GM12878 (cell line): ENCODE data around the gene RAPGEF1. TPM values are rescaled to one million over a fixed set of nuclear protein-coding genes. Genes with fewer than 3 reads are reported as not detected.

Source experiments
- ATAC-seq: fragments of 200-7000 bp; cut with Tn5 transposase; 3 replicates; pipeline ENCODE4 v1.9.1; 2020; ENCODE audit warnings: mild to moderate bottlenecking, moderate library complexity
- BruUV-seq: library from RNA; stranded (reverse); fragments of 400-500 nt; replicated peaks from 2 replicates; lab custom pipeline; 2021; lab: Mats Ljungman, UMichigan
- CTCF ChIA-PET: fragments of 300-600 bp; sonication (Branson Sonifier 250); formaldehyde crosslinking; extraction: SDS; loops from one replicate; lab custom pipeline; 2021; ENCODE audit warnings: inconsistent platforms; lab: Yijun Ruan, JAX
- POLR2A ChIA-PET: fragments of 350-600 bp; formaldehyde crosslinking; extraction: SDS; loops from one replicate; lab custom pipeline; 2021; ENCODE audit warnings: inconsistent platforms; lab: Charles Lee
- RAD21 ChIA-PET: fragments of 300-600 bp; sonication (Branson Sonifier 250); formaldehyde crosslinking; loops from one replicate; lab custom pipeline; 2023; ENCODE audit warnings: antibody characterized with exemption; ENCODE audit not compliant: unreplicated experiment; lab: Charles Lee
- SMC1A ChIA-PET: fragments of 300-600 bp; sonication (Branson Sonifier 250); formaldehyde crosslinking; loops from one replicate; lab custom pipeline; 2023; ENCODE audit not compliant: unreplicated experiment, uncharacterized antibody; lab: Charles Lee
- DNase-seq: peaks from one replicate; pipeline ENCODE4 v3.0.0-alpha.2; 2011; ENCODE audit warnings: low read depth, low spot score
- FAIRE-seq: peaks from 3 replicates; lab custom pipeline; 2011; peaks lifted over from hg19 to GRCh38; lab: Jason Lieb, UNC
- H2AFZ ChIP-seq: 2 replicates; pipeline ENCODE4 v1.6.0; 2011; ENCODE audit warnings: low read depth, low read length, control low read depth; ENCODE audit not compliant: control insufficient read depth
- H3K27ac ChIP-seq: 2 replicates; pipeline ENCODE4 v1.5.1; 2011; ENCODE audit warnings: control low read depth; ENCODE audit not compliant: control insufficient read depth, insufficient read depth
- H3K27me3 ChIP-seq, 2 experiments: replicated peaks in 1 of 2; 2 replicates each; pipeline versions ENCODE4 v1.6.0 to v1.6.1; 2011; ENCODE audit warnings: low read length in 1 of 2; ENCODE audit not compliant: control insufficient read depth in 2 of 2, insufficient read depth in 2 of 2
- H3K36me3 ChIP-seq, 2 experiments: 2 replicates each; pipeline ENCODE4 v1.5.1; 2011; ENCODE audit warnings: low read length in 1 of 2; ENCODE audit not compliant: control insufficient read depth in 2 of 2, insufficient read depth in 2 of 2
- H3K4me1 ChIP-seq: 2 replicates; pipeline ENCODE4 v1.6.1; 2011; ENCODE audit warnings: mild to moderate bottlenecking, low read length, moderate library complexity, mixed read lengths; ENCODE audit not compliant: control insufficient read depth, insufficient read depth
- H3K4me2 ChIP-seq: 2 replicates; pipeline ENCODE4 v1.6.0; 2011; ENCODE audit warnings: control low read depth; ENCODE audit not compliant: control insufficient read depth, insufficient read depth
- H3K4me3 ChIP-seq: fragments of 200-600 bp; sonication (generic); 2 replicates; pipeline ENCODE4 v1.5.1; 2016
- H3K79me2 ChIP-seq: 2 replicates; pipeline ENCODE4 v1.6.0; 2011; ENCODE audit warnings: low read length; ENCODE audit not compliant: control insufficient read depth, insufficient read depth
- H3K9ac ChIP-seq: 2 replicates; pipeline ENCODE4 v1.8.0; 2011; ENCODE audit warnings: low read length, control low read depth, mixed read lengths; ENCODE audit not compliant: control insufficient read depth, insufficient read depth
- H3K9me3 ChIP-seq: replicated peaks from 3 replicates; pipeline ENCODE4 v1.5.1; 2011; ENCODE audit warnings: mild to moderate bottlenecking, low read length; ENCODE audit not compliant: control insufficient read depth, insufficient read depth
- H4K20me1 ChIP-seq: 2 replicates; pipeline ENCODE4 v1.6.0; 2011; ENCODE audit not compliant: control insufficient read depth, insufficient read depth
- BCLAF1 ChIP-seq: fragments of 450-650 bp; IDR thresholded peaks from 2 replicates; pipeline ENCODE4 v1.6.1; 2017; ENCODE audit warnings: antibody characterized with exemption, mild to moderate bottlenecking, moderate library complexity
- BMI1 ChIP-seq: fragments of 450-650 bp; IDR thresholded peaks from 2 replicates; pipeline ENCODE4 v1.6.1; 2016; ENCODE audit warnings: mild to moderate bottlenecking, moderate library complexity, borderline replicate concordance
- BRCA1 ChIP-seq: IDR thresholded peaks from 2 replicates; pipeline ENCODE4 v1.6.1; 2011; ENCODE audit warnings: low read depth, low read length, improper control_type of control experiment
- CHD1 ChIP-seq: IDR thresholded peaks from 2 replicates; pipeline ENCODE4 v1.6.1; 2012; ENCODE audit warnings: low read depth, low read length, improper control_type of control experiment
- CREM ChIP-seq: IDR thresholded peaks from 2 replicates; pipeline ENCODE4 v1.6.1; 2014; ENCODE audit warnings: antibody characterized with exemption, low read depth
- EP300 ChIP-seq, 2 experiments: fragments of 150-350 bp in 1 of 2; IDR thresholded peaks; 2 replicates each; pipeline ENCODE4 v1.6.1; 2011 to 2012; ENCODE audit warnings: low read depth in 2 of 2, low read length in 2 of 2, borderline replicate concordance in 1 of 2, improper control_type of control experiment in 1 of 2, inconsistent platforms in 1 of 2; ENCODE audit not compliant: control insufficient read depth in 1 of 2
- ETV6 ChIP-seq, 2 experiments: fragments of 450-650 bp in 1 of 2; IDR thresholded peaks in 1 of 2; conservative IDR thresholded peaks in 1 of 2; 2 replicates each; pipeline ENCODE4 v1.6.1; 2014; ENCODE audit warnings: antibody characterized with exemption in 1 of 2, borderline replicate concordance in 1 of 2, low read depth in 1 of 2, mild to moderate bottlenecking in 1 of 2, moderate library complexity in 1 of 2
- MEF2B ChIP-seq: fragments of 450-650 bp; IDR thresholded peaks from 2 replicates; pipeline ENCODE4 v1.6.1; 2018; ENCODE audit warnings: mild to moderate bottlenecking, moderate library complexity; ENCODE audit not compliant: partially characterized antibody, poor library complexity, severe bottlenecking
- NKRF ChIP-seq: fragments of 450-650 bp; conservative IDR thresholded peaks from 2 replicates; pipeline ENCODE4 v1.6.1; 2017; ENCODE audit warnings: mild to moderate bottlenecking, moderate library complexity
- NR2F1 ChIP-seq: fragments of 450-650 bp; conservative IDR thresholded peaks from 2 replicates; pipeline ENCODE4 v1.6.1; 2017; ENCODE audit warnings: mild to moderate bottlenecking
- POU2F2 ChIP-seq: IDR thresholded peaks from 3 replicates; pipeline ENCODE4 v1.6.1; 2011; ENCODE audit warnings: low read depth, mild to moderate bottlenecking, low read length, borderline replicate concordance
- RBBP5 ChIP-seq: fragments of 200-600 bp; sonication (generic); conservative IDR thresholded peaks from 2 replicates; pipeline ENCODE4 v1.6.1; 2016
- SIX5 ChIP-seq: IDR thresholded peaks from 2 replicates; pipeline ENCODE4 v1.6.1; 2011; ENCODE audit warnings: mild to moderate bottlenecking, low read depth, low read length, moderate library complexity; ENCODE audit not compliant: severe bottlenecking
- SREBF1 ChIP-seq: IDR thresholded peaks from 2 replicates; pipeline ENCODE4 v1.6.1; 2012; ENCODE audit warnings: mild to moderate bottlenecking, low read length
- TARDBP ChIP-seq: IDR thresholded peaks from 2 replicates; pipeline ENCODE4 v1.6.1; 2016; ENCODE audit warnings: borderline replicate concordance
- TCF7 ChIP-seq: IDR thresholded peaks from 2 replicates; pipeline ENCODE4 v1.6.1; 2014; ENCODE audit warnings: antibody characterized with exemption, borderline replicate concordance
- YBX1 ChIP-seq: fragments of 450-650 bp; IDR thresholded peaks from 2 replicates; pipeline ENCODE4 v1.6.1; 2016; ENCODE audit warnings: antibody characterized with exemption
- ZNF24 ChIP-seq: fragments of 450-650 bp; IDR thresholded peaks from 2 replicates; pipeline ENCODE4 v1.6.1; 2017; ENCODE audit warnings: antibody characterized with exemption, mild to moderate bottlenecking
- ZNF274 ChIP-seq: IDR thresholded peaks from one replicate; pipeline ENCODE4 v1.8.0; 2011; ENCODE audit not compliant: insufficient read length, insufficient read depth
- ZNF384 ChIP-seq: IDR thresholded peaks from 2 replicates; pipeline ENCODE4 v1.6.1; 2012; ENCODE audit warnings: low read depth, mild to moderate bottlenecking, low read length, improper control_type of control experiment, borderline replicate concordance
- WGBS: methylation state at CpG from one replicate; pipeline ENCODE4 v1.1.6; 2016; ENCODE audit warnings: low lambda C conversion rate; ENCODE audit not compliant: insufficient replicate concordance, insufficient coverage; ENCODE audit errors: missing lambda C conversion rate; 5-methylcytosine and 5-hydroxymethylcytosine counted together
- in situ Hi-C: fragments of 300-500 bp; cut with MboI; formaldehyde crosslinking; loops from 9 replicates; pipeline ENCODE4 v1.14.3; 2018; ENCODE audit warnings: mixed read lengths
- intact Hi-C: fragments of 100-400 bp; cut with micrococcal nuclease; formaldehyde crosslinking; loops from one replicate; pipeline ENCODE4 v1.14.2; 2022; ENCODE audit not compliant: unreplicated experiment
- polyA plus RNA-seq, 11 experiments: library from polyadenylated mRNA; depleted of rRNA in 4 of 11; unstranded in 6 of 11; stranded (reverse) in 5 of 11; fragments of >200 nt; fragmentation: Nextera tagmentation in 4 of 11; fragmentation: Illumina TruSeq in 1 of 11; extraction: Ambion mirVana in 4 of 11; extraction: Trizol in 1 of 11; gene quantifications; 1 replicate in 1 of 11; 2 replicates in 10 of 11; pipeline versions ENCODE4 v1.2.1 to v1.2.3, GENCODE V29; 2011 to 2016; ENCODE audit warnings: inconsistent platforms in 2 of 11, missing spikeins in 2 of 11, low read depth in 1 of 11
- total RNA-seq, 4 experiments: library from RNA; depleted of rRNA in 3 of 4; stranded (reverse); fragments of >200 nt in 3 of 4; fragmentation: Illumina TruSeq in 1 of 4; extraction: Trizol in 1 of 4; gene quantifications; 2 replicates each; pipeline versions ENCODE4 v1.2.1 to v1.2.3, GENCODE V29; 2013 to 2021

Gene RAPGEF1
- total and polyA plus RNA-seq, 10 of the 15 experiments (the other 5 are each of a cell fraction or from before 2014, with no cell fraction given) = 0.42 to 113 (median 45.9) TPM

GRCh38 chr9:131656356-131657036 is 83.4 kb downstream of the RAPGEF1 start:
- Histone ChIP-seq H2AFZ (no peak overlapping the region), H3K27ac (peak overlapping the region; percentile 72), H3K9ac (peak overlapping the region; percentile 37), H3K4me3 (peak overlapping the region; percentile 47; the same call in 1 of the 2 replicates), H3K27me3 (no peaks in the 10 kb centered on the region), H4K20me1 (no peaks in the 10 kb centered on the region; the same call in 1 of the 2 replicates), H3K4me1 (peaks cover 57% of the 10 kb centered on the region), H3K4me2 (peak overlapping the region; percentile 71), H3K9me3 (no peaks in the 10 kb centered on the region), H3K36me3 (peaks cover 3 to 16% of the 10 kb centered on the region in 2 experiments; a peak in 3 of 4 replicates), H3K79me2 (peaks cover 95% of the 10 kb centered on the region)
- 0% methylated on average over 9 of the region's 9 CpGs for whole genome bisulfite sequencing
- BruUV-seq = no TSS peak
- peak; percentile 87 for DNase-seq
- ChIA-PET SMC1A (interaction anchor here (0.9 to 5.5 kb wide), 12 partner anchors 10 to 84 kb away, joined by 3 to 48 read pairs (median 6); no protein-coding TSS in a partner anchor), POLR2A (interaction anchor here (0.7 to 2.1 kb wide), 6 partner anchors 10 to 72 kb away, joined by 3 to 6 read pairs (median 4); no protein-coding TSS in a partner anchor), RAD21 (interaction anchor here (0.5 to 4.5 kb wide), 14 partner anchors 10 to 296 kb away, joined by 3 to 32 read pairs (median 4); no protein-coding TSS in a partner anchor), CTCF (interaction anchor here (0.7 to 2.8 kb wide), 7 partner anchors 22 to 84 kb away, joined by 3 to 8 read pairs (median 3); no protein-coding TSS in a partner anchor)
- peak; percentile 94 for ATAC-seq
- in situ Hi-C loops (no loop called here), intact Hi-C loops (no loop called here)
- FAIRE-seq = peak; percentile 78
- TF ChIP-seq BCLAF1 (no peak), TCF7 (no peak), ZNF274 (no peak), TARDBP (no peak), NKRF (no peak), BMI1 (peak; percentile 16; the same call in 1 of the 2 replicates), RBBP5 (no peak), BRCA1 (no peak), ZNF384 (no peak), NR2F1 (no peak; the same call in 1 of the 2 replicates), SIX5 (no peak), CHD1 (no peak), EP300 (IDR thresholded peaks at IDR 0.05; ENCODE audit: borderline replicate concordance in 1 of 2, control insufficient read depth in 1 of 2, low read depth in 2 of 2, low read length in 2 of 2) (no peak), POU2F2 (no peak), ZNF24 (no peak), SREBF1 (no peak), ETV6 (conservative IDR thresholded peaks at IDR 0.05 in 1 of 2, IDR thresholded peaks at IDR 0.05 in 1 of 2; ENCODE audit: borderline replicate concordance in 1 of 2, low read depth in 1 of 2) (peak in 1 of 2 experiments; percentile 46; a peak in 1 of 4 replicates), YBX1 (no peak), CREM (0 out of 2 replicates have a peak, but pooled peaks have one; percentile 13), MEF2B (no peak)
